Islet of Langerhans (tissue), 1 donor: ENCODE results near the gene WDR83.

Experiments used
- FAIRE-seq: peaks from one replicate; lab custom pipeline; 2011; peaks lifted over from hg19 to GRCh38; lab: Jason Lieb, UNC

The WDR83 gene

DNA sequence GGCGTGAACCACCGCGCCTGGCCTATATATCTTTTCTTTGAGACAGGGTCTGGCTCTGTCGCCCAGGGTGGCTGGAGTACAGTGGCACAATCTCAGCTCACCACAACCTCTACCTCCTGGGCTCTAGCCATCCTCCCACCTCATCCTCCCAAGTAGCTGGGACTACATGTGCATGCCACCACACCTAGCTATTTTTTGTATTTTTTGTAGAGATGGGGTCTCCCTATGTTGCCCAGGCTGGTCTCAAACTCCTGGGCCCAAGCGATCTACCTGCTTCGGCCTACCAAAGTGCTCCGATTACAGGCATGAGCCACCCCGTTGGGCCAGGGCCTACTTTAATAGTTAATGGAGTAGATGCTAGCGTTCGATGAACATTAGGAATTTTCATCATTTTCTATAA lies 53.7 kb downstream of the WDR83 start:
- no peak for FAIRE-seq

DNA sequence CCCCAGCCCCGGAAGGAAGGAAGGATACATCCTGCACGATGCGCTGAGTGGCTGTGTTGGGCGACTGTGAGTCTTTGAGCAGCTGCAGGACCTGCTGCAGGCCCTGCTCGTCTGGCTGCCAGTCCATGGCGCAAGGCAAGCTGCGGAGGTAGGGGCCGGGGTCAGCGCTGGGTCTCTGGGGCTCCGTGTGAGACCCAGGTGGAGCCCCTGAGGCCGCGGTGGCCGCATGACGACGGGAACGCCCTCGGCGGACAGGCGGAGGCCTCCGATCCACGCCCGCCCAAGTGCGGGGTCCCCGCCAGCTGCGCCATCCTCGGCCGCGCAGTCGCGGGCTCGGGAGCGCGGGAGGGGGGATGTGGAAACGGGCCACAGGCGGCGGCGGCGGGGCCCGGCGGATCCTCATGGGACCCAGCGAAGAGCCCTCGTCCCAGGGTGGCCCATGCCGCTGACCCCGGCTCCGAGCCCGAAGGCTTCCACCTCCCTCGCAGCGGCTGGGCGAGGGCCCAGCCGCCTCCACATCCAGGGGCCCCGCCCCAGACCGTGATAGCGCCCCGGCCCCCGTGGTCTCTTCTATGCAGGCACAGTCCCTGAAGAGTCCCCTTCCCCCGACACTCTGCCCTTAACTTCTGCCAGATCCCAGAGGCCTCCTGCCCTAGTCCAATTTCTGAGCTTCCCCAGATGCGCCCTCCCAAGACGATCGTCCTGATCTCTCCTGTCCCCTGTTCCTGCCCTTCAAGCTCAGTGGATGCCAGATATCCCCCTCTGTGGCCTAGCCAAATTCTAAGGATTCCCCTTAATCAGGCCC lies 54.4 kb downstream of the WDR83 start:
- no peak for FAIRE-seq

DNA sequence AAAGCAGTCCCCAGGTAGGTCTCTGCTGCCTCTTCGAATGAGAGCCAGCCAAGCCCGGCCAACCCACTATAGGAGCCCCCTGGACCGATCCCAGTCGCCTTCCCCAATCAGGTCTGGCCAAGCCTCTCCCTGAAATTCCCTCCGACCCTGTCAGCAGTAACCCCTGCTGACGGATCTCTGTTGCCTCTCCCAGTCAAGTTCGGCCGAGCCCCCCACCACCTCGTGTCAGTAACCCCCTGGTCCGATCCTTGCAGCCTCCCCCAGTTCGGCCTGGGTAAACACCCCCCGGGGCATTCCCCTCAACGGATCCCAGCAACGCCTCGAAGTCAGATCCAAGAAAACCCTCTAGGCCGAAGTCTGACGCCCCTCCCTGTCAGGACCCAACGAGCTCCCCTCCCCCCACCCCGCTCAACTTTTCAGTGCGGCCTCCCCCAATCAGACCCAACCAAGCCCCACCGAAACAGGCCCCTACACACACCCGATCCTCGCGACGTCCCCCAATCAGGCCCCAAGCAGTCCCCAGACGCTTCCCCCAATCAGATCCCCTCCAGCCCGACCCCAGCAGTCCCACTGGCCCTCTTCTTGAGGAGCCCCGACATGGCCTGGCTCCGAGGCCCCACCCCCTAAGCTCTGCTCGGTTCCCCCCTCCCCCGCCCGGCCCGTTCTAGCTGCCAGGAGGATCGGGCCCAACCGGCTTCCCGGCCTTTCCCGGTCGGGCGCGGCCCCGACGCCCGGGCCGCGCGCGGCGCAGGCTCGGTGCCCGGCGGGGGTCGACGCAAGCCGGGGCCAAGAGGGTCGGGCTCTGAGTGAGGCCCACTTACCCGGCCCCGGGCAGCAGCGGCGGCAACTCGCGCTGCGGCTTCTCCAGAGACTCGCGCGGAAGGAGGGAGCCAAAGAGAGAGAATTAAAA lies 55.3 kb downstream of the WDR83 start:
- no peak for FAIRE-seq

DNA sequence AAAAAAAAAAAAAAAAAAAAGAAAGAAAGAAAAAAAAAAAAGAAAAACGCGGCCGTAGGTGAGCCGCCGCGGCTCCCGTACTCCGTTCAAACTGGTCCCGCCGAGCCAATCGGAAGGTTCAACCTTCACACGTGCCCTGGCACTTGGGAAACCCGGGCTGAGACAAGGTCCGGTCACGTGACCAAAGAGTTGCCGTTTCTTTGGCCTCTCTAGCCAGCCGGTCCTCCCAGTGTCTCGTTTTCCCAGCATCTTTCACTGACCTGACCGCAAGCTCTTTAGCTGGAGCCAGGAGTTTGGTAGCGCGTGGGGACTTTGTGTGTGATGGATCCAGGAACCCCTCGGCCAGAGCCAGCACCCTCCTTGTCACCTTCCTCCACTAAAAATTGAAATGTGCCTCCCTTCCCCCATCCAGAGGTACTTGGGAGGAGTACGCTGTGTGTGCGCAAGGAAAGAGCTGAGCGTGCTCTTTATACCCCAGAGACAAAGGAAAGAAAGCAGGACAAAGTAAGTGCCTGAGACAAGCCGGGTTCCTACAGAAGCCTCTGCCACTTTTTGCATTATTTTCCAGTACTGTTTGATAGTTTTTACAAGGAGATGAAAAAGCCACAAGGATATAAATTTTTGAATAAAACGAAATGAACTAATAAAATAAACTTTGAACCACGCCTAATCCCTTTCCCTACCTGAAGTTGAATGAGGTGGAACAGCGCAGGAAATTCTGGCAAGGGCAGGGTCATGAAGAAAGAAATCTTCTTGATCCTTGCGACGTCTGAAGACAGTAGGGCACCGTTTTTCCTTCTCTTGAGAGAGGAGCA lies 56.2 kb downstream of the WDR83 start:
- FAIRE-seq, result peak; percentile 80

DNA sequence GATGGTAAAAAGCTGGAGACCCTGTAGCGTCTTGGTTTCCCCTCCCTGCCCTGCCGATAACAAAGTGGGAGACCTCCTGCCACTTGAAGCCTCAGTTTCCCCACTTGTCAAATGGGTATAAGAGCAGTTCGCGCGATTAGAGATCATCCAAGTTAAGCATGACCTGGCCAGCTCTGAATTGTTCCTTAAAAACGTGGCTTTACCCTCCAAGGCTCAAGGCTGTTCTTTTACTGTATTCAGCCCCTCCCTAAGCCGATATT lies 56.7 kb downstream of the WDR83 start:
- no peak for FAIRE-seq

DNA sequence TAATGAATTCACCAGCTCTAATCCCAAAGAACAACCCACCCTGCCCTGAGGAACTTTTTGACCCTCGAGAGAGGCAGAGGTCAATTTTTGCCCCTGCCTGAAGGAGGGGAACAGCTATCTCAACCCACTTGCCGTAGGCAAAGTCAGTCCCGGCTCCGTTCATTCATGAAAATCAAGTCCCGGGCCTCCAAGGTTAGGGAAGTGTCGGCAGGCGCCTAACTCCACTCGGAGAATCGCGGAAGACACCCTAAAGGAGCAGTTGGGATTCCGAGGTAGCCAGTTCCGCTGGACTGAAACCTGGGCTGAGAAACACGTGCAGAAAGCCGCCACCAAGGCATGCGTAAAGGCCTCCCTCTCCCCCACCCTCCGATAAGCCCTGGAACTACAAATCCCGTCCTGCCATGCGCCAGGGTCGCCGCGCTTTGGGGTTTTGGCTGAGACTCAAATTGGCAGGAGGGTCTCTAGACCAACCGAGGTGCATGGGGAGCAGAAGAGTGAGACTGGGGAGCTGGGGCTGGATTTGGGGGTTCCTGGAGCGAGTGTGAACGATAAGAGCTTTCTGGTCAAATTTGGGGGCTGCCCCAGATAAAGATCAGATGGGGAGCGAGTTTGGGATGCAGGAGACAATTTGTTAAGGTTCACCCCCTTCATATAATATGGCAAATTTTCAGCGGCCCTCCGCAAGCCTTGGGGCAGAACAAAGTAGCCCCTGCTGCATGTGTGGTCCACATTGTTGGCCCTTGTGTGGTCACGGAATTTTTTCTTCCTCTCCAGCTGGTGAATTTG lies 57.2 kb downstream of the WDR83 start, which contains the start of gene TNPO2:
Gene TNPO2 (minus strand): TSS at position 292 of the 786 bp plus-strand sequence. CDS start 2,955 bp downstream, outside the sequence.
- FAIRE-seq, result no peak
